HepG2 (cell line): ENCODE data around the gene ELP5. TPM values are rescaled to one million over a fixed set of nuclear protein-coding genes. Genes with fewer than 3 reads are reported as not detected.

Experiments
- AHDC1 ChIP-seq: sonication (generic); formaldehyde crosslinking; IDR thresholded peaks from 2 replicates; pipeline ENCODE4 v1.5.1; 2020; ENCODE audit warnings: mild to moderate bottlenecking, missing genetic modification reagents, borderline replicate concordance
- ATF4 ChIP-seq, 2 experiments: fragments of 450-650 bp in 1 of 2; sonication (generic) in 1 of 2; formaldehyde crosslinking; IDR thresholded peaks; 2 replicates each; pipeline versions ENCODE4 v1.5.0 to v1.8.0; 2020 to 2022; ENCODE audit warnings: mild to moderate bottlenecking in 1 of 2, missing genetic modification reagents in 1 of 2
- GFI1 ChIP-seq: sonication (generic); formaldehyde crosslinking; IDR thresholded peaks from 2 replicates; pipeline ENCODE4 v1.5.0; 2020; ENCODE audit warnings: missing genetic modification reagents, mild to moderate bottlenecking, borderline replicate concordance
- SMAD1 ChIP-seq: sonication (generic); formaldehyde crosslinking; IDR thresholded peaks from 2 replicates; pipeline ENCODE4 v1.4.0; 2020; ENCODE audit warnings: missing genetic modification reagents, low read depth, mild to moderate bottlenecking, borderline replicate concordance
- SP140L ChIP-seq: sonication (generic); formaldehyde crosslinking; IDR thresholded peaks from 2 replicates; pipeline ENCODE4 v1.4.0; 2020; ENCODE audit warnings: missing genetic modification reagents, borderline replicate concordance
- ZBTB4 ChIP-seq: sonication (generic); formaldehyde crosslinking; IDR thresholded peaks from 2 replicates; pipeline ENCODE4 v1.4.0; 2020; ENCODE audit warnings: missing genetic modification reagents, mild to moderate bottlenecking, borderline replicate concordance
- ZEB1 ChIP-seq: IDR thresholded peaks from 2 replicates; pipeline ENCODE4 v1.6.1; 2012; ENCODE audit warnings: mild to moderate bottlenecking, low read depth, inconsistent platforms; ENCODE audit not compliant: insufficient replicate concordance
- ZNF253 ChIP-seq: sonication (generic); formaldehyde crosslinking; IDR thresholded peaks from 2 replicates; pipeline ENCODE4 v1.8.0; 2022; ENCODE audit warnings: mild to moderate bottlenecking, missing genetic modification reagents, borderline replicate concordance
- ZNF432 ChIP-seq: sonication (generic); formaldehyde crosslinking; IDR thresholded peaks from 2 replicates; pipeline ENCODE4 v1.5.0; 2020; ENCODE audit warnings: missing genetic modification reagents, mild to moderate bottlenecking, borderline replicate concordance
- ZNF660 ChIP-seq: sonication (generic); formaldehyde crosslinking; IDR thresholded peaks from 2 replicates; pipeline ENCODE4 v1.5.1; 2020; ENCODE audit warnings: mild to moderate bottlenecking, low read depth, missing genetic modification reagents, borderline replicate concordance
- ZNF7 ChIP-seq: IDR thresholded peaks from 2 replicates; pipeline ENCODE4 v1.6.1; 2016; ENCODE audit warnings: missing biosample characterization, missing genetic modification reagents
- polyA plus RNA-seq, 8 experiments: library from polyadenylated mRNA; depleted of rRNA in 3 of 8; stranded (reverse) in 7 of 8; unstranded in 1 of 8; fragments of >200 nt; fragmentation: Illumina TruSeq in 4 of 8; extraction: Trizol in 4 of 8; gene quantifications; 2 replicates each; pipeline versions ENCODE4 v1.2.1 to v1.2.3, GENCODE V29; 2011 to 2016; ENCODE audit warnings: low read depth in 4 of 8, missing spikeins in 1 of 8, mixed read lengths in 1 of 8; ENCODE audit not compliant: insufficient read depth in 1 of 8
- total RNA-seq, 5 experiments: library from RNA; depleted of rRNA; stranded (reverse); fragments of >200 nt; fragmentation: Illumina TruSeq; extraction: Trizol; gene quantifications; 2 replicates each; pipeline ENCODE4 v1.2.3, GENCODE V29; 2016; ENCODE audit warnings: low read depth in 1 of 5
- TF ChIP-seq, protein P1 (sequence below): sonication (generic); formaldehyde crosslinking; IDR thresholded peaks from 2 replicates; pipeline ENCODE4 v1.4.0; 2020; ENCODE audit warnings: mild to moderate bottlenecking, missing genetic modification reagents
- TF ChIP-seq, protein P2 (sequence below): sonication (generic); formaldehyde crosslinking; IDR thresholded peaks from 2 replicates; pipeline ENCODE4 v1.4.0; 2020; ENCODE audit warnings: mild to moderate bottlenecking, missing genetic modification reagents, borderline replicate concordance

The ELP5 gene
- total and polyA plus RNA-seq, 2 of the 13 experiments (the other 11 are each of a cell fraction or from before 2014, with no cell fraction given) = 67.6 to 69.8 TPM

GRCh38 chr17:7306911-7307685, 55.1 kb downstream of the ELP5 start, which contains the start of gene EIF5A (continued):
- TF ChIP-seq ZBTB4 (CRISPR knock-in tag) (no peak), ATF4 (CRISPR knock-in tag; IDR thresholded peaks at IDR 0.05) (no peak), ZNF660 (CRISPR knock-in tag) (no peak), ZEB1 (no peak), GFI1 (CRISPR knock-in tag) (no peak), ZNF7 (CRISPR knock-in tag) (no peak), ZNF432 (no peak), SMAD1 (CRISPR knock-in tag) (no peak), ZNF253 (CRISPR knock-in tag) (no peak), AHDC1 (CRISPR knock-in tag) (no peak), SP140L (CRISPR knock-in tag) (no peak)
- TF ChIP-seq, protein P1, sequence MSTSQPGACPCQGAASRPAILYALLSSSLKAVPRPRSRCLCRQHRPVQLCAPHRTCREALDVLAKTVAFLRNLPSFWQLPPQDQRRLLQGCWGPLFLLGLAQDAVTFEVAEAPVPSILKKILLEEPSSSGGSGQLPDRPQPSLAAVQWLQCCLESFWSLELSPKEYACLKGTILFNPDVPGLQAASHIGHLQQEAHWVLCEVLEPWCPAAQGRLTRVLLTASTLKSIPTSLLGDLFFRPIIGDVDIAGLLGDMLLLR (CRISPR knock-in tag) = no peak; the same call in 1 of the 2 replicates
- TF ChIP-seq, protein P2, sequence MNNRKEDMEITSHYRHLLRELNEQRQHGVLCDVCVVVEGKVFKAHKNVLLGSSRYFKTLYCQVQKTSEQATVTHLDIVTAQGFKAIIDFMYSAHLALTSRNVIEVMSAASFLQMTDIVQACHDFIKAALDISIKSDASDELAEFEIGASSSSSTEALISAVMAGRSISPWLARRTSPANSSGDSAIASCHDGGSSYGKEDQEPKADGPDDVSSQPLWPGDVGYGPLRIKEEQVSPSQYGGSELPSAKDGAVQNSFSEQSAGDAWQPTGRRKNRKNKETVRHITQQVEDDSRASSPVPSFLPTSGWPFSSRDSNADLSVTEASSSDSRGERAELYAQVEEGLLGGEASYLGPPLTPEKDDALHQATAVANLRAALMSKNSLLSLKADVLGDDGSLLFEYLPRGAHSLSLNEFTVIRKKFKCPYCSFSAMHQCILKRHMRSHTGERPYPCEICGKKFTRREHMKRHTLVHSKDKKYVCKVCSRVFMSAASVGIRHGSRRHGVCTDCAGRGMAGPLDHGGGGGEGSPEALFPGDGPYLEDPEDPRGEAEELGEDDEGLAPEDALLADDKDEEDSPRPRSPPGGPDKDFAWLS (CRISPR knock-in tag) = no peak
